Renal cortex interstitium (tissue), 11 donors: Measurements from ENCODE around the gene TLE7. TPM values are rescaled to one million over a fixed set of nuclear protein-coding genes. Genes with fewer than 3 reads are reported as not detected.

Experiments
- DNase-seq, 11 donors: peaks; one replicate each; pipeline ENCODE4 v3.0.0-alpha.2; 2013; ENCODE audit warnings: low read depth in 9 of 11, low spot score in 4 of 11; ENCODE audit errors: extremely low read depth in 1 of 11
- polyA plus RNA-seq, 3 donors: library from polyadenylated mRNA; unstranded; fragments of 120-200 nt; gene quantifications; one replicate each; pipeline ENCODE4 v1.2.1, GENCODE V29; 2013; ENCODE audit not compliant: insufficient read length in 3 of 3

The TLE7 gene
- polyA plus RNA-seq, 3 donors: not detected

DNA sequence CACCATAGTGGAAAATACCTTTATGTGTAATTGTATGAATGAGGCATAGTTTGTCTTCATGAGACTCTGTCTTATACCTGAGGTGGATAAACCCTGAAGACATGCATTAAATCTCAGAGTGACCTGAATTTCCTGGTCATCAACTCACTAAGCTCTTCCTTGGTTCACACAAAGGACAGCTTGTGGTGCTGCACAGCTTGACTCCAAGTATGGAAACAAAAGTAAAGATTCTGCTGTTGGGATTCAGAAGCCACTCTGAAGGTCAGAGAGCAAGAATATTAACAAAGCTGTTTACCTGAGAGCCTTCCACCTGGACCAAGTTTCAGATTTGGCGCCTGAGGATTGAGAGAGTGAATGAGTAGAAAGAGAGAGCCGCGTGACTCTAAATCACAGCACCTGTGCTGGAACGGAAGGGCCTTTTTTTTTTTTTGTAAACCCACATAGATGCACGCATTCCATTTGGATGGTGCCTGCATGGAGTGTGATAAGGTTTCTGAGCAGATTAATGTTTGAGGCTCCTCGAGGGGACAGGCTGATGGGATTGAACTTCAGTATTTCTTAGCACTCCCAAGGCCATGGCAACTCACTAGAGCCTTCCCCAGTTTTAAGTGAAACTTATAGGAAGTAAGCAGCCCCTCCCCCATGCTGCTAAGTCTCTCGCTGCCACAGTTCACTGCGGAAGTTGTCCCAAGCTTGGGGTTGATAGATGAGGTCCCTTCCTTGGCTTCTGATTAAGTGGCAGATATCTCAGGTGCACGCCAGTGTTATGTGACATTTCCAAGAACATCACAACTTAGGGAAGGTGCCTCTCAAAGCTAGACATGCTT is 54.6 kb downstream of the TLE7 start:
- DNase-seq: no peak

DNA sequence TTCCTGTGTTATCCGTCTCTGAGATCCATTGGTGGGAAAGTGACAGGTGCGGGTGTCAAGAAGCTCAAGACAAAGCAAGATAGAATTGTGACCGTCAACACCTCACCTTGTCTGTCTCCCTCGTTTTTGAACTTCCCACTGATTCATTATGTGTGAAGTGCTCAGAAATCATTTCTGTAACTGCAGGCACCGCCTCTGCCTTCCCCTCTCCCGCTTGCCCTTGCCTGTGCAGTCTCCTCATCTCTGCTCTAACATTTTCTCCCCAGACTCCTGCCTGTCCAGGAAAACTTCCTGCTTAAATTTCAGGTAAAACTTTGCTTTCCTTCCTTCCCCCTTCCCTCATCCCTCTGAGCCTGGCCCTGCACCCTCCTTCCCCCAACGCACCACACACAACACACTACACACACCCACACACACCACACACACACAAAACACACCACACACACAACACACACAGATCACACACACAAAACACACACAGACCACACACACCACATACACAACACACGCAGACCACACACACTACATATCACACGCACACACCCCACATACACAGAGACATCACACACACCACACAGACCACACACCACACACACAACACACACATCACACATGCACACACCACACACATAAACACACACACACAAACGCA is 57.7 kb downstream of the TLE7 start:
- DNase-seq: no peak

DNA sequence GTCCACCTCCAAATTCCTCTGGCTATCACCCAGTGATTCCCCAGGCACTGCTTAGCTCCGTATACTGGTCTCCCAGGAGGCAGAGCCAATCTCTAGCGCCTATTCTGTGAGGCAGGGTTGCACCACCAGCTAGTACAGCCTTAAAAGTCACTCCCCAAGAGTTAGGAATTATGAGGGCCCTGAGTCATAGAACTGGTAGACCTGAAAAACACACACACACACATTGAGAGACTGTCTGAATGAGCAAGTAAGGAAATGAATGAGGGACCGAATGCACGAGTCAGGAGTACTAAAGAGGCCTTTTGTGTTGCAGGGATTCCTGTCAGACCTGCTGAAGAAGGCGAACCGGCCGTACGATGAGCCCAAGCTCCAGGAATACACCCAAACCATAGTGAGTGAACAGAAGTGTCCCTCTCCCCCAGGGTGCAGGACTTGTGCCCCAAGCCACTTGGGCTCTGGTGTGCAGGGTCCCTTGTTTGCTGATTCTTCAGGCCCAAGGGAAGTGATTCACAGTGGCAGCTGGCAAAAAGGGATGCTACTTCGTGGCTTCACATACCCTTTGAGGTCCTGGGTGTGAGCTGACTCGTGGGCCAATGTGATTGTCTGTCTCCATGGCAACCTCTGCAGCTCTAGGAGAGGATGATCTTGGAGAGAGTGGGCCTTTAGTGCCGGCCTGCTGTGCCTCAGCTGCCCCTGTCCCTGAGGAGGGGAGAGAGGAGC is 58.6 kb downstream of the TLE7 start:
- DNase-seq: no peak

DNA sequence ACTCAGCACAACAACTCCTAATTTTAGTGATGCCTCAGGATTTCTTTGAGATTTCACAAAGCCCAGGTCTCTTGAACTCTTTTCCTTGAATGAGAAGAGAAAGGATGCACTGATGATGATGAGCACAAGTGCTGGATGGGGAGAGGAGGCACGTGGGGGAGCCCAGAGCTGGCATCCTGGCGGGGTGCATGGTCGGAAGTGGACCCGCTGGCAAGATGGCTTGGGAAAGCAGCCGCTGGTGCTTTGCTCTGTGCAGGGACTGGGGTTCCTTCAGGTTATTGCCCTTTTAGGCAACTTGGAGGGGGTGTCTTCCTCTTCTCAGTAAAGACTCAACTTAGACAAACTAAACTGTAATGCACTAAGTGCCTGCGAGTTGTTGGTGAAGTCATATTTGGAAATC is 61.0 kb downstream of the TLE7 start:
- no peak for DNase-seq

Other genes starting within 250 kb of the TLE7 start
- 10 to 100 TPM; 10.8 to 17.6 (median 13.6) TPM for gene HYDIN, start 211.3 kb downstream of the TLE7 start, polyA plus RNA-seq
- 10 to 100 TPM; 42.2 to 62.7 (median 51.0) TPM for gene CMTR2, start 152.7 kb downstream of the TLE7 start, polyA plus RNA-seq
- gene CALB2, start 83.3 kb downstream of the TLE7 start, polyA plus RNA-seq: under 1 TPM; 0.42 to 0.74 (median 0.68) TPM
- gene ZNF23, start 20.2 kb upstream of the TLE7 start, polyA plus RNA-seq: 10 to 100 TPM; 13.7 to 19.4 (median 18.2) TPM
- gene ZNF19, start 47.3 kb upstream of the TLE7 start, polyA plus RNA-seq: 10 to 100 TPM; 10.6 to 17.5 (median 13.5) TPM
- under 1 TPM; 0.26 to 0.29 (median 0.29) TPM for gene CHST4, start 84.4 kb upstream of the TLE7 start, polyA plus RNA-seq
- under 1 TPM; 0.04 to 0.11 (median 0.06) TPM for gene TAT, start 135.0 kb upstream of the TLE7 start, polyA plus RNA-seq
- 10 to 100 TPM; 13.2 to 21.2 (median 15.5) TPM for gene MARVELD3, start 184.1 kb upstream of the TLE7 start, polyA plus RNA-seq